ENCODE data around the gene C9orf152. TPM values are rescaled to one million over a fixed set of nuclear protein-coding genes. Genes with fewer than 3 reads are reported as not detected.
"Not testable (repeated sequence)": the region's sequence is repeated elsewhere in the genome, so short reads cannot be mapped to it uniquely, and the experiment has no call there.

C9orf152 gene
- total RNA-seq, 1 donor from 2014 or later, result not detected

GRCh38 chr9:110214586-110215355, 6.8 kb upstream of the C9orf152 start:
- no peak for DNase-seq (ENCODE audit: low spot score, unreplicated experiment)
- no peaks in the 10 kb centered on the region for H3K9me3 Mint-ChIP-seq (ENCODE audit: low read depth)
- H3K4me1 Mint-ChIP-seq (ENCODE audit: low read depth), result peaks cover 6% of the 10 kb centered on the region
- no peak overlapping the region for H3K4me3 Mint-ChIP-seq (ENCODE audit: low read depth)
- peaks cover 11% of the 10 kb centered on the region for H3K27me3 Mint-ChIP-seq
- TF ChIP-seq, protein P1, sequence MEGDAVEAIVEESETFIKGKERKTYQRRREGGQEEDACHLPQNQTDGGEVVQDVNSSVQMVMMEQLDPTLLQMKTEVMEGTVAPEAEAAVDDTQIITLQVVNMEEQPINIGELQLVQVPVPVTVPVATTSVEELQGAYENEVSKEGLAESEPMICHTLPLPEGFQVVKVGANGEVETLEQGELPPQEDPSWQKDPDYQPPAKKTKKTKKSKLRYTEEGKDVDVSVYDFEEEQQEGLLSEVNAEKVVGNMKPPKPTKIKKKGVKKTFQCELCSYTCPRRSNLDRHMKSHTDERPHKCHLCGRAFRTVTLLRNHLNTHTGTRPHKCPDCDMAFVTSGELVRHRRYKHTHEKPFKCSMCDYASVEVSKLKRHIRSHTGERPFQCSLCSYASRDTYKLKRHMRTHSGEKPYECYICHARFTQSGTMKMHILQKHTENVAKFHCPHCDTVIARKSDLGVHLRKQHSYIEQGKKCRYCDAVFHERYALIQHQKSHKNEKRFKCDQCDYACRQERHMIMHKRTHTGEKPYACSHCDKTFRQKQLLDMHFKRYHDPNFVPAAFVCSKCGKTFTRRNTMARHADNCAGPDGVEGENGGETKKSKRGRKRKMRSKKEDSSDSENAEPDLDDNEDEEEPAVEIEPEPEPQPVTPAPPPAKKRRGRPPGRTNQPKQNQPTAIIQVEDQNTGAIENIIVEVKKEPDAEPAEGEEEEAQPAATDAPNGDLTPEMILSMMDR (IDR thresholded peaks at IDR 0.05; ENCODE audit: unreplicated experiment), result no peak
- no peaks in the 10 kb centered on the region for H3K36me3 Mint-ChIP-seq (ENCODE audit: insufficient read depth)
- H3K27ac Mint-ChIP-seq, result no peak overlapping the region

GRCh38 chr9:110214090-110214489, 6.1 kb upstream of the C9orf152 start:
- peaks cover 6% of the 10 kb centered on the region for H3K4me1 Mint-ChIP-seq (ENCODE audit: low read depth)
- H3K27ac Mint-ChIP-seq, result no peak overlapping the region
- no peak for DNase-seq (ENCODE audit: low spot score, unreplicated experiment)
- TF ChIP-seq, protein P1 (IDR thresholded peaks at IDR 0.05; ENCODE audit: unreplicated experiment), result no peak
- H3K9me3 Mint-ChIP-seq (ENCODE audit: low read depth), result no peaks in the 10 kb centered on the region
- no peaks in the 10 kb centered on the region for H3K36me3 Mint-ChIP-seq (ENCODE audit: insufficient read depth)
- H3K4me3 Mint-ChIP-seq (ENCODE audit: low read depth), result no peak overlapping the region
- H3K27me3 Mint-ChIP-seq, result peaks cover 11% of the 10 kb centered on the region

GRCh38 chr9:110213413-110214044, 5.6 kb upstream of the C9orf152 start:
- Mint-ChIP-seq H3K4me3 (ENCODE audit: low read depth) (no peak overlapping the region), H3K27me3 (peaks cover 12% of the 10 kb centered on the region), H3K9me3 (ENCODE audit: low read depth) (peaks cover under 1% of the 10 kb centered on the region), H3K36me3 (ENCODE audit: insufficient read depth) (no peaks in the 10 kb centered on the region), H3K27ac (no peak overlapping the region), H3K4me1 (ENCODE audit: low read depth) (peaks cover 6% of the 10 kb centered on the region)
- DNase-seq (ENCODE audit: low spot score, unreplicated experiment), result no peak
- TF ChIP-seq, protein P1 (IDR thresholded peaks at IDR 0.05; ENCODE audit: unreplicated experiment), result no peak

DNA sequence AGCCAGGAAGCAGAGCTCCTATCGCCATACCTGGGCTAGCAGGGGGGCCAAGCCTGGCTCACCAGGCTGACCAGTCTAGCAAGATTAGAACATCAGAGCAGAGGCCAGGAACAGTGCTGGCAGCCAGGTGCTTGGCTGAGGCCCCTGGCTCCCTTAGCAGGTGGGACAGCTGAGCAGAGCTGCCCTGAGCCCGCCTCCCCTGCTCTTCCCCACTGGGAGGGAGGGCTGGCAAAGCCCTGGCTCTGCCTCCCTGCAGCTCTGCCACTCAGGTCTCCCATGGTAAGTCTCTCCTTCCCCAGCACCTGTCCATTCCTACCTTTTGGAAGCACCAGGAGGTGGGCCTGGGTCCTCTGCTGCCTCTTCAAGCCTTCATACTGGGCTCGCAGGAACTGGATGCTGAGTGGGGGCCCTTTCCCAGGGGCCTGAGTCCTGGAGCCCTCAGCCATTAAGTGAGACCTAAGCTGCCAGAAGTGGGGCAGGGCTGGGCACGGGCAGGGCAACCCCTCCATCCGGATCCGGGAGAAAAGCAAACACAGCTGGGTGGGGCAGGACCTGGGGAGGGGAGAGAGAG, 803 bp downstream of the C9orf152 start:
- peak; percentile 15 for DNase-seq (ENCODE audit: low spot score, unreplicated experiment)
- Mint-ChIP-seq H3K36me3 (ENCODE audit: insufficient read depth) (no peaks in the 10 kb centered on the region), H3K4me3 (ENCODE audit: low read depth) (no peak overlapping the region), H3K27ac (no peak overlapping the region), H3K27me3 (peaks cover 29% of the 10 kb centered on the region), H3K4me1 (ENCODE audit: low read depth) (peaks cover 7% of the 10 kb centered on the region), H3K9me3 (ENCODE audit: low read depth) (peaks cover 3% of the 10 kb centered on the region)
- TF ChIP-seq, protein P1 (IDR thresholded peaks at IDR 0.05; ENCODE audit: unreplicated experiment), result no peak

- Mint-ChIP-seq H3K4me3 (ENCODE audit: low read depth) (no peak overlapping the region), H3K27ac (no peak overlapping the region), H3K4me1 (ENCODE audit: low read depth) (peaks cover 7% of the 10 kb centered on the region), H3K36me3 (ENCODE audit: insufficient read depth) (no peaks in the 10 kb centered on the region), H3K9me3 (ENCODE audit: low read depth) (peaks cover 3% of the 10 kb centered on the region), H3K27me3 (peaks cover 32% of the 10 kb centered on the region)
- TF ChIP-seq, protein P1 (IDR thresholded peaks at IDR 0.05; ENCODE audit: unreplicated experiment), result no peak
- DNase-seq (ENCODE audit: low spot score, unreplicated experiment), result no peak
Observed at GRCh38 chr9:110206389-110206788, 1.6 kb downstream of the C9orf152 start.

DNA sequence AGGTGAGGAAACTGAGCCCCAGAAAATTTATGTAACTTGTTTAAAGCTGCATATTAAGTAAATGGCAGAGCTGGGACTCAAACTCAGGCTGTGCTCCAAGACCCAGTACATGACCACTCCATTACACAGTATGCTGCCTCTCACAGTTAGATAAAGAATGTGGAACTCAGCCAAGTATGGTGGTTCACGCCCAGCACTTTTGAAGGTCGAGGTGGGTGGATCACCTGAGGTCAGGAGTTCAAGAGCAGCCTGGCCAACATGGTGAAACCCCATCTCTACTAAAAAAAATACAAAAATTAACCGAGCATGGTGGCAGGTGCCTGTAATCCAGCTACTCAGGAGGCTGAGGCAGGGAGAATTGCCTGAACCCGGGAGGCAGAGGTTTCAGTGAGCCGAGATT, 2.3 kb downstream of the C9orf152 start:
- H3K27ac Mint-ChIP-seq; H3K9me3 Mint-ChIP-seq (ENCODE audit: low read depth); DNase-seq (ENCODE audit: low spot score, unreplicated experiment); H3K36me3 Mint-ChIP-seq (ENCODE audit: insufficient read depth); H3K4me1 Mint-ChIP-seq (ENCODE audit: low read depth); H3K4me3 Mint-ChIP-seq (ENCODE audit: low read depth): not testable (repeated sequence)
- peaks cover 33% of the 10 kb centered on the region for H3K27me3 Mint-ChIP-seq
